Activated CD8-positive, alpha-beta T cell treated with anti-CD3 and anti-CD28 coated beads for 36 hours (primary cell): ENCODE results near the gene ASS1. TPM values are rescaled to one million over a fixed set of nuclear protein-coding genes. Genes with fewer than 3 reads are reported as not detected.

Experiments used
- ATAC-seq: fragments of 200-7000 bp; cut with Tn5 transposase; one replicate; pipeline ENCODE4 v1.10.0; 2021; ENCODE audit warnings: mild to moderate bottlenecking, moderate library complexity
- CTCF ChIA-PET: fragments of 350-600 bp; sonication (Branson Sonifier 250); formaldehyde crosslinking; loops from one replicate; lab custom pipeline; 2021; ENCODE audit warnings: antibody characterized with exemption; lab: Charles Lee
- POLR2A ChIA-PET: fragments of 350-600 bp; sonication (Branson Sonifier 250); formaldehyde crosslinking; loops from one replicate; lab custom pipeline; 2021; ENCODE audit warnings: antibody characterized with exemption; lab: Charles Lee
- DNase-seq: peaks from one replicate; pipeline ENCODE4 v3.0.0-alpha.2; 2020
- H3K27ac Mint-ChIP-seq: one replicate; pipeline ENCODE4 v1.8.0; 2021; ENCODE audit warnings: mild to moderate bottlenecking, mixed read lengths
- H3K27me3 Mint-ChIP-seq: one replicate; pipeline ENCODE4 v1.8.0; 2021; ENCODE audit warnings: mixed read lengths
- H3K36me3 Mint-ChIP-seq: one replicate; pipeline ENCODE4 v1.8.0; 2021; ENCODE audit warnings: low read depth, mixed read lengths
- H3K4me1 Mint-ChIP-seq: one replicate; pipeline ENCODE4 v1.8.0; 2021; ENCODE audit warnings: low read depth, mixed read lengths
- H3K4me3 Mint-ChIP-seq: one replicate; pipeline ENCODE4 v1.8.0; 2021; ENCODE audit warnings: mild to moderate bottlenecking, moderate library complexity, mixed read lengths
- H3K9me3 Mint-ChIP-seq: one replicate; pipeline ENCODE4 v1.8.0; 2021; ENCODE audit warnings: mixed read lengths
- CTCF ChIP-seq: fragments of 200-600 bp; IDR thresholded peaks from one replicate; pipeline ENCODE4 v1.8.0; 2022; ENCODE audit warnings: antibody characterized with exemption, mild to moderate bottlenecking
- intact Hi-C: fragments of 100-400 bp; cut with micrococcal nuclease; formaldehyde crosslinking; loops from one replicate; pipeline ENCODE4 v1.10.0; 2022
- total RNA-seq, 2 experiments: library from RNA; stranded (reverse); gene quantifications; one replicate each; pipeline ENCODE4 v1.2.3, GENCODE V29; 2021

ASS1 gene
- total RNA-seq, 2 experiments from 2014 or later, result 9.8 to 11.5 TPM

- Mint-ChIP-seq H3K4me1 (no peaks in the 10 kb centered on the region), H3K27me3 (peaks cover 15% of the 10 kb centered on the region), H3K9me3 (no peaks in the 10 kb centered on the region), H3K27ac (no peak overlapping the region), H3K36me3 (no peaks in the 10 kb centered on the region), H3K4me3 (no peak overlapping the region)
- DNase-seq, result no peak
- POLR2A ChIA-PET, result no interaction called here
- CTCF ChIA-PET, result interaction anchor here (0.9 to 9.5 kb wide), 2 partner anchors 225 to 243 kb away, joined by 4 to 124 read pairs; no protein-coding TSS in a partner anchor
- TF ChIP-seq CTCF, result no peak
- intact Hi-C loops, result no loop called here
- ATAC-seq, result no peak
Observed at GRCh38 chr9:130458027-130458803, 13.5 kb downstream of the ASS1 start.

- ChIA-PET CTCF (interaction anchor here (9.5 kb wide), 1 partner anchor 224 kb away, joined by 124 read pairs; no protein-coding TSS in a partner anchor), POLR2A (no interaction called here)
- Mint-ChIP-seq H3K9me3 (no peaks in the 10 kb centered on the region), H3K4me3 (no peak overlapping the region), H3K27me3 (peaks cover 15% of the 10 kb centered on the region), H3K27ac (no peak overlapping the region), H3K4me1 (no peaks in the 10 kb centered on the region), H3K36me3 (no peaks in the 10 kb centered on the region)
- TF ChIP-seq CTCF, result no peak
- ATAC-seq (no peak), DNase-seq (no peak)
- intact Hi-C loops, result no loop called here
Observed at GRCh38 chr9:130458804-130459067, 14.0 kb downstream of the ASS1 start.

GRCh38 chr9:130459151-130459550 lies 14.4 kb downstream of the ASS1 start:
- ATAC-seq, result no peak
- no peak for DNase-seq

GRCh38 chr9:130459941-130460669 lies 15.3 kb downstream of the ASS1 start:
- no peak overlapping the region for H3K4me3 Mint-ChIP-seq
- peaks cover 15% of the 10 kb centered on the region for H3K27me3 Mint-ChIP-seq
- H3K27ac Mint-ChIP-seq, result no peak overlapping the region
- DNase-seq, result no peak
- no peak for TF ChIP-seq CTCF
- ChIA-PET POLR2A (interaction anchor here (1.4 kb wide), 1 partner anchor 12 kb away, joined by 4 read pairs; no protein-coding TSS in a partner anchor), CTCF (interaction anchor here (0.6 to 9.5 kb wide), 21 partner anchors 11 to 586 kb away, joined by 3 to 124 read pairs (median 4); partner anchors contain the start of gene EXOSC2)
- ATAC-seq, result no peak
- no peaks in the 10 kb centered on the region for H3K36me3 Mint-ChIP-seq
- no peaks in the 10 kb centered on the region for H3K4me1 Mint-ChIP-seq
- H3K9me3 Mint-ChIP-seq, result no peaks in the 10 kb centered on the region
- intact Hi-C loops, result loop anchor here (2.0 kb wide), 1 partner anchor 223 kb away; no protein-coding TSS in a partner anchor

More at GRCh38 chr9:130459151-130459550, 14.4 kb downstream of the ASS1 start:
- Mint-ChIP-seq H3K4me3 (no peak overlapping the region), H3K27me3 (peaks cover 15% of the 10 kb centered on the region), H3K4me1 (no peaks in the 10 kb centered on the region), H3K36me3 (no peaks in the 10 kb centered on the region), H3K9me3 (no peaks in the 10 kb centered on the region), H3K27ac (no peak overlapping the region)
- intact Hi-C loops, result no loop called here
- ChIA-PET POLR2A (no interaction called here), CTCF (interaction anchor here (9.5 kb wide), 1 partner anchor 224 kb away, joined by 124 read pairs; no protein-coding TSS in a partner anchor)
- TF ChIP-seq CTCF, result no peak
